GM19023 (cell line): ENCODE data around the gene TMEM127.
"Not testable (repeated sequence)": the region's sequence is repeated elsewhere in the genome, so short reads cannot be mapped to it uniquely, and the experiment has no call there.

Experiments
- ATAC-seq: cut with Tn5 transposase; IDR thresholded peaks from one replicate; pipeline ENCODE4 v1.9.1; 2021; ENCODE audit warnings: mild to moderate bottlenecking, moderate library complexity; ENCODE audit not compliant: unreplicated experiment

The TMEM127 gene

GRCh38 chr2:96264656-96265348 lies 995 bp downstream of the TMEM127 start:
- ATAC-seq = no peak

- no peak for ATAC-seq
These were observed 1.7 kb downstream of the TMEM127 start for GRCh38 chr2:96264086-96264485.

- ATAC-seq = no peak
These were observed 3.5 kb downstream of the TMEM127 start for GRCh38 chr2:96262306-96262705.

- no peak for ATAC-seq
These were observed 4.3 kb downstream of the TMEM127 start for GRCh38 chr2:96261328-96262003.

GRCh38 chr2:96260387-96261260 lies 5.2 kb downstream of the TMEM127 start:
- ATAC-seq = no peak

- no peak for ATAC-seq
These were observed 6.3 kb downstream of the TMEM127 start for GRCh38 chr2:96259497-96259921.

- no peak for ATAC-seq
These were observed 7.4 kb downstream of the TMEM127 start for GRCh38 chr2:96258166-96259022.

GRCh38 chr2:96257744-96258143 lies 8.1 kb downstream of the TMEM127 start:
- ATAC-seq = not testable (repeated sequence)

- no peak for ATAC-seq
These were observed 9.1 kb downstream of the TMEM127 start for GRCh38 chr2:96256611-96257113.

DNA sequence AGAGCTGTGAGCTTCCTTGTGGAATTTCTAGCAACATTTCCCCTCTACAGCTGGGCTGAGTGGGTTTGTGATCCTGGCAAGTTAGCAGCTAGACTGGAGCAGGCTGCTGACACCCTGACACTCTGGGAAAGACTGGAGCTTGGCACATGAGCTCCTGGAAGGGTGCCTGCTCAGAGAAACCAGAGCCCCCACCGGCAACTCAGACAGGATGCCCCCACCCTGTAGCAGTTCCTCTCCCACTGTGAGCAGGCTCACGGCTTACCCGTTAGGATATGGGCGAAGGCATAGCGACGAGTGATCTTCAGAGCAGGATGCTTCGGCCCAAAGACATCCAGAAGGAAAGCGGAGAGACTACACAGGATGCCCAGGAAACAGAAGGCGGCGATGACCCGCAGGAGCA lies 11.2 kb downstream of the TMEM127 start:
- no peak for ATAC-seq

DNA sequence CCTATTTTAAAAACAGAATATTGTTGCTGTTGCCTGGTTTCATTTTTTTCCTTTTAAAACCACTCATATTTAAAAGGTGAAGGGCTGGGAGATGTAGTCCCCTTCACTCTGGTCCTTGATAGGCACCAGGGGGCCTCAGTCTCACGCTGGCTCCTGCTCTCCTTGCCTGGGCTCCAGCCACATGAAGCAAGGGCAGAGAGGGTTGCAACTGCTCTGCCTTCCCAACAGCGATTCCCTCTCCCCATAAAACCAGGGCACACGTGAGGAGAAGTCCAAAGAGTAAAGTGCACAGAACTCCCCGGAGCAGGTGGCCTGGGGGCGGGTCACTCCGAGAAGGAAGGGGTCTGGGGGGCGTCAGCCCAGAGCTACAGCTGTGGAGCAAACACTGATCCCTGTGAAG lies 12.8 kb downstream of the TMEM127 start:
- ATAC-seq = no peak

DNA sequence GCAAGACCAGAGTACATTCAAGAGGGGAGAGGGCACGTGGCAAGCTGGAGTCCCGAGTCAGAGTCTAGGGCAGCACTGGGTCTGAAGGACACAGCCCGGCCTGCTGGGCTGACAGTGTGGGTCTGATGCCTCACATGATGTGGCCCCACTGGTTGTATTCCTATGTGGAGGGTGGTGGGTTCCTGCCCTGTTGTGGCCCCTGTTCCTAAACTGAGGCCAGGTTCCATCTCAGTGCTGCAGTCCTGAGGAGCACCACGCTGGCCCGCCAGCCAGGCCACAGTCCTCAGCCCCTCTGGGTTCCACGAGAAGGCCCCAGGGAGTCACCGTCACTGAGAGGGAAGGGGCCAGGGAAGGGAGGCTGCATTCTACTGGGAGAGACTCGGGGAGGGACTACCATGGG lies 13.3 kb downstream of the TMEM127 start:
- ATAC-seq = no peak

GRCh38 chr2:96251721-96252292 lies 14.0 kb downstream of the TMEM127 start:
- ATAC-seq = no peak

GRCh38 chr2:96250188-96250587 lies 15.6 kb downstream of the TMEM127 start:
- ATAC-seq = no peak

GRCh38 chr2:96249654-96250053 lies 16.1 kb downstream of the TMEM127 start:
- ATAC-seq = no peak

DNA sequence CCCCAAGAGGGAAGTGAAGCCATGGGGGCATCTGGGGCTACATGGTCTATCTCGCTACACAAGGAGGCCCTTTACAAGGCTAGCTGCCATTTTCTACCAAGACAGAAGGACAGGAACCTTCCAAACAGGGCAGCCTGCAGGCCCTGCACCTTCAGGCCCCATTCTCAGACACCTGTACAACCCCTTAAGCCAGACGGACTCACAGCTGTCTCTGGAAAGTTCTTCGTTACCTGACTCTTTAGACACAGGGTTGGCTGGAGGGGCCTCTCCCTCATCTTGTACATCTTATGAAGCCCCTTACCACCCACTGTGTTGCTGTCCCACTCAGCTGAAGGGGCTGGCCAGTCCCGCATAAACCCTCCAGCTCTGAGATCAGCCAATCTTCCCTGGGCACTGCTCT lies 17.2 kb downstream of the TMEM127 start:
- ATAC-seq = no peak

- no peak for ATAC-seq
These were observed 17.9 kb downstream of the TMEM127 start for GRCh38 chr2:96247896-96248295.

DNA sequence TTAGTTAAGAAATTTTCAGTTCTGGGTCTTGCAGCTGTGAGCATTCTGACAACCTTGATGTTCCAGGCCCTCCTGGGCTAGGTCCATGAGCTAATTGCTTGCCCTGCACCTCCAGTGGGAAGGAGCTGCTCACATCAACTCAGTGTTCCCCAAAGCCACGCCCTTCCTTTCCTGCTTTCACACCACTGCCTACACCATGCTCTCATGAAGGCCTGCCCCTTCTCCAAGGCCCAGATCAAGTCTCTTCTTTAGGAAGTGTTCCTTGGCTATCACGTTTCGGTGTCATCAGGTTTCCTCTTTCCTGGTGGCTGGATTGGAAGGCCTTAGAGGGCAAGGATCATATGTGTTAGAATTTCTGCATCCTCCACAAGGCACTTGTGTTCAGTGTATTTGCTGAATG lies 18.8 kb downstream of the TMEM127 start:
- no peak for ATAC-seq

- no peak for ATAC-seq
These were observed 20.0 kb downstream of the TMEM127 start for GRCh38 chr2:96245609-96246390.
